ENCODE data around the gene HOXA5. TPM values are rescaled to one million over a fixed set of nuclear protein-coding genes. Genes with fewer than 3 reads are reported as not detected.

HOXA5 gene
- total RNA-seq, 1 experiment from 2014 or later: 6.7 TPM

DNA sequence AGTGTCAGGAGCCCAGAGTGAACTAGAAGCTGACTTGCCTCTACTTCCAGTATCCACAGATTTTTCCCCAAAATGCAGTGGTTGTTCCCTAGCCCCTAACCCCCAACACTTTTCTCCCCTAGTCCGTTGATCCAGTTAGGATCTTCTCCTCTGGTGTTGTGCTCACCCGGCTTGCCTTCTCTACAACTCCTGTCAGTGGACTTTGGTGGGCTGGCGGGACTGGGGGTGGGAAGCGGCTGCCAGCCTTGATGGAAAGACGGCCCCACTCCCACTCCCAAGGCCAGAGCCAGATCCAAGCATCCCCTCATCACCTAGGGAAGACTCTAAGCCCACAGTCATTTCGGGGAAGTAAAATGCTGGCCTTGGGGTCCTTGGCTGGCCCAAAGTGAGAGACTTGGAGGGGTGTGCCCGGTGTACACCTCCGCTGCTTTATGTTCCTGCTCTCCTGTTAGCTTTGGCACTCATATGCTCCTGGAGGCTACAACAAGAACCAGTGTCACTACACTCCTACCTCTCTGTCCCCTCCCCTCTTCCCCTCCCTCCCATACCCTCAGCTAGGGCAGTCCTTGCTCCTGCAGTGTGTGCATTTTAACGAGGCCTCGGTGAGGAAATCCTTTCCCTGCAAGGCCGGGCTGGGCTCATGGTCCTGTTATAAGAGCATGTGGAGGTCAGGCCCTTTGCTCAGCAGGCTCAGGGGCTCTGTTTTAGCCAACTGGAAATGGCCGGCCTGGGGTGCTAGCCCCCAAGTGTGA, 31.6 kb upstream of the HOXA5 start (continued):
- TF ChIP-seq JUND (IDR thresholded peaks at IDR 0.05) (no peak), ELF1 (IDR thresholded peaks at IDR 0.05; ENCODE audit: borderline replicate concordance, low read depth) (no peak), FOSL1 (IDR thresholded peaks at IDR 0.05; ENCODE audit: low read depth) (no peak), YY1 (IDR thresholded peaks at IDR 0.05; ENCODE audit: extremely low read depth, insufficient replicate concordance, low read depth, low read length) (no peak), EZH2 (IDR thresholded peaks at IDR 0.05) (no peak)
- TF ChIP-seq, protein P1, sequence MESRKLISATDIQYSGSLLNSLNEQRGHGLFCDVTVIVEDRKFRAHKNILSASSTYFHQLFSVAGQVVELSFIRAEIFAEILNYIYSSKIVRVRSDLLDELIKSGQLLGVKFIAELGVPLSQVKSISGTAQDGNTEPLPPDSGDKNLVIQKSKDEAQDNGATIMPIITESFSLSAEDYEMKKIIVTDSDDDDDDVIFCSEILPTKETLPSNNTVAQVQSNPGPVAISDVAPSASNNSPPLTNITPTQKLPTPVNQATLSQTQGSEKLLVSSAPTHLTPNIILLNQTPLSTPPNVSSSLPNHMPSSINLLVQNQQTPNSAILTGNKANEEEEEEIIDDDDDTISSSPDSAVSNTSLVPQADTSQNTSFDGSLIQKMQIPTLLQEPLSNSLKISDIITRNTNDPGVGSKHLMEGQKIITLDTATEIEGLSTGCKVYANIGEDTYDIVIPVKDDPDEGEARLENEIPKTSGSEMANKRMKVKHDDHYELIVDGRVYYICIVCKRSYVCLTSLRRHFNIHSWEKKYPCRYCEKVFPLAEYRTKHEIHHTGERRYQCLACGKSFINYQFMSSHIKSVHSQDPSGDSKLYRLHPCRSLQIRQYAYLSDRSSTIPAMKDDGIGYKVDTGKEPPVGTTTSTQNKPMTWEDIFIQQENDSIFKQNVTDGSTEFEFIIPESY (IDR thresholded peaks at IDR 0.05; ENCODE audit: extremely low read depth, insufficient replicate concordance, low read length): no peak

DNA sequence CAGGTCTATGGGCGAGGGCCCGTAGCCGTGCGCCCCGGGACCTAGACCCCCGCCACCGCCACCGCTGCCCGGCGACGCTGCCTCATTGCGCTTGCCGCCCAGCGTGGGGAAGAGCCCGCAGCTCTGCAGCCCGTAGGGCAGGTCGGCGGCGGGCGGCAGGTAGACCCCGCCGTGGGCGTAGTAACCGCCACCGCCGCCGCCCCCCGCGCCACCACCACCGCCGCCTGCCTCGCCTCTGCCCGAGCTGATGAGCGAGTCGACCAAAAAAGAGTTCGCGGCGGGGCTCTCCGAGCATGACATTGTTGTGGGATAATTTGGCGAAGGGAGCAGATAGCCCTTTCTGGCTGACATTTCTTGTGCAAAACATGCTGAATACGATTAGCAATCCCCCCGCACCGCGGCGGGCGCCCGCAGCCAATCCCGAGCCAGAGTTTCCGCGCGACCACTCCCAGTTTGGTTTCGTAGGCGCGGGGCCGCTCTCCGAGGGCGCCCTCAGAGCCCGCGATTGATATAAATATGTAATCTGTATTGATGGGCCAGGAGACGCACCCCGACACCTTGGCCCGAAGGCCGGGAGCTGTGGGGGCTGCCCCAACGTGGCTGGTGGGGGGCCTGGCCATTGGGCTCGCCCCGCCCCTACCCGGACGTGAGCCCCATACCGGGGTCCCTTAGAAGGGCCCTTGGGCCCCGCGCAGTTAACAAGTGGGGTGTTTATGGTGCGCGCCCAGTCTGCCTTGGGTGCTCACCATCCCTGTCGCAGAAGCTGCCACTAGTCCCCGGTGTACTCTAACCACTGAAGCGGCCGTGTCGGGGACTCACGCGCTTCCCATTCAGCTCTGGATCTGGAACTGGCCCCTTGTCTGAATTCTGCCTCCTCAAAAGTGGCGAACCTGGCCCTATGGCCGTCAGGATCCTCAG, 30.7 kb upstream of the HOXA5 start, which contains the start of gene HOXA10:
Gene HOXA10, minus strand, starts transcription at position 365 of the 918 bp plus-strand sequence. Its CDS starts 14 bp downstream, at position 351.
- RAD21 ChIA-PET (ENCODE audit: low non-redundant PET in 1 of 2, low total read pairs in 2 of 2, uncharacterized antibody in 2 of 2, unreplicated experiment in 2 of 2): no interaction called here
- Histone ChIP-seq H3K4me2 (ENCODE audit: low read length) (peak within 1 kb of the TSS; percentile 97), H3K9ac (ENCODE audit: low read length) (peak within 1 kb of the TSS; percentile 89), H3K4me3 (replicated peaks in 1 of 2; ENCODE audit: low read depth in 1 of 2, low read length in 2 of 2) (peak within 1 kb of the TSS; percentile 66 to 77), H4K20me1 (ENCODE audit: insufficient read depth) (no peaks in the 10 kb centered on the region), H3K9me3 (ENCODE audit: control insufficient read depth in 1 of 2, insufficient read depth in 1 of 2, low read depth in 1 of 2, low read length in 2 of 2) (no peaks in the 10 kb centered on the region), H3K27me3 (ENCODE audit: insufficient read depth, low read length) (no peaks in the 10 kb centered on the region), H3K27ac (ENCODE audit: low read depth, low read length) (peak within 1 kb of the TSS; percentile 91), H3K36me3 (ENCODE audit: control insufficient read depth in 1 of 2, insufficient read depth in 2 of 2, low read length in 2 of 2) (no peaks in the 10 kb centered on the region), H2AFZ (ENCODE audit: low read depth, low read length, poor library complexity, severe bottlenecking) (no peak within 1 kb of the TSS), H3K9me2 (ENCODE audit: insufficient read depth) (no peaks in the 10 kb centered on the region), H3K79me2 (ENCODE audit: insufficient read depth, low read length) (peaks cover 56% of the 10 kb centered on the region), H3K4me1 (ENCODE audit: control insufficient read depth in 1 of 2, insufficient read depth in 2 of 2, low read length in 2 of 2) (peaks cover 29 to 50% of the 10 kb centered on the region in 2 experiments)
- no peak for TF ChIP-seq SP1 (IDR thresholded peaks at IDR 0.05; ENCODE audit: low read depth)
- TF ChIP-seq, protein P2, sequence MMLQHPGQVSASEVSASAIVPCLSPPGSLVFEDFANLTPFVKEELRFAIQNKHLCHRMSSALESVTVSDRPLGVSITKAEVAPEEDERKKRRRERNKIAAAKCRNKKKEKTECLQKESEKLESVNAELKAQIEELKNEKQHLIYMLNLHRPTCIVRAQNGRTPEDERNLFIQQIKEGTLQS (IDR thresholded peaks at IDR 0.05): no peak
- peak; percentile 22 for TF ChIP-seq POLR2A (IDR thresholded peaks at IDR 0.05; ENCODE audit: borderline replicate concordance, extremely low read depth, insufficient read depth, insufficient read length)
- 0 out of 2 replicates have a peak, but pooled peaks have one; percentile 38 for TF ChIP-seq POLR2AphosphoS5 (IDR thresholded peaks at IDR 0.05; ENCODE audit: low read depth, low read length)
- DNase-seq (ENCODE audit: low read depth, low spot score) (no peak), ATAC-seq (peak; percentile 31)
- POLR2A ChIA-PET: interaction anchor here (2.2 kb wide), 1 partner anchor 11 kb away, joined by 7 read pairs; the partner anchor contains the start of gene HOXA11
- intact Hi-C loops (cut with micrococcal nuclease): no loop called here
- no TSS peak for BruUV-seq (replicated peaks)
- CTCF ChIA-PET: no interaction called here
